ENCODE data around the gene PHLDB2.
"Not testable (repeated sequence)": the region's sequence is repeated elsewhere in the genome, so short reads cannot be mapped to it uniquely, and the experiment has no call there.

PHLDB2 gene

GRCh38 chr3:111859061-111859973 is at the start of gene PHLDB2:
Gene PHLDB2 (plus strand): TSS chr3:111859265. CDS start chr3:111884078, 24,813 bp downstream.
- Histone ChIP-seq H3K9ac (ENCODE audit: low read length in 5 of 5) (peak within 1 kb of the TSS; percentile 83 to 98 (median 95)), H3K4me3 (ENCODE audit: low read depth in 1 of 5, low read length in 5 of 5) (peak within 1 kb of the TSS; percentile 88 to 99 (median 94)), H3K27me3 (ENCODE audit: control insufficient read depth in 5 of 5, insufficient read depth in 4 of 5, low read length in 5 of 5) (no peaks in the 10 kb centered on the region), H3K27ac (ENCODE audit: low read depth, low read length) (peak within 1 kb of the TSS; percentile 96), H3K4me1 (ENCODE audit: control insufficient read depth in 5 of 5, insufficient read depth in 5 of 5, low read length in 5 of 5) (peaks cover 0 to 55% (median 46%) of the 10 kb centered on the region in 5 donors), H3K36me3 (ENCODE audit: control insufficient read depth in 5 of 5, insufficient read depth in 5 of 5, low read length in 5 of 5) (no peaks in the 10 kb centered on the region), H3K9me3 (ENCODE audit: control insufficient read depth in 5 of 5, low read length in 5 of 5) (no peaks in the 10 kb centered on the region)

- Histone ChIP-seq H3K9ac (ENCODE audit: low read length in 5 of 5) (no peak overlapping the region), H3K4me3 (ENCODE audit: low read depth in 1 of 5, low read length in 5 of 5) (no peak overlapping the region), H3K27me3 (ENCODE audit: control insufficient read depth in 5 of 5, insufficient read depth in 4 of 5, low read length in 5 of 5) (no peaks in the 10 kb centered on the region), H3K4me1 (ENCODE audit: control insufficient read depth in 5 of 5, insufficient read depth in 5 of 5, low read length in 5 of 5) (peaks cover 0 to 10% (median 5%) of the 10 kb centered on the region in 5 donors), H3K9me3 (ENCODE audit: control insufficient read depth in 5 of 5, low read length in 5 of 5) (peaks cover 0 to 4% (median 3%) of the 10 kb centered on the region in 5 donors), H3K27ac (ENCODE audit: low read depth, low read length) (no peak overlapping the region), H3K36me3 (ENCODE audit: control insufficient read depth in 5 of 5, insufficient read depth in 5 of 5, low read length in 5 of 5) (no peaks in the 10 kb centered on the region)
Measured at GRCh38 chr3:111810909-111811308, 48.2 kb upstream of the PHLDB2 start.

- Histone ChIP-seq H3K27me3 (ENCODE audit: control insufficient read depth in 5 of 5, insufficient read depth in 4 of 5, low read length in 5 of 5) (no peaks in the 10 kb centered on the region), H3K9ac (ENCODE audit: low read length in 5 of 5) (no peak overlapping the region), H3K27ac (ENCODE audit: low read depth, low read length) (no peak overlapping the region), H3K9me3 (ENCODE audit: control insufficient read depth in 5 of 5, low read length in 5 of 5) (peaks cover 0 to 4% (median 3%) of the 10 kb centered on the region in 5 donors), H3K36me3 (ENCODE audit: control insufficient read depth in 5 of 5, insufficient read depth in 5 of 5, low read length in 5 of 5) (no peaks in the 10 kb centered on the region), H3K4me1 (ENCODE audit: control insufficient read depth in 5 of 5, insufficient read depth in 5 of 5, low read length in 5 of 5) (peaks cover 0 to 10% (median 5%) of the 10 kb centered on the region in 5 donors), H3K4me3 (ENCODE audit: low read depth in 1 of 5, low read length in 5 of 5) (no peak overlapping the region)
Measured at GRCh38 chr3:111811811-111812210, 47.3 kb upstream of the PHLDB2 start.

GRCh38 chr3:111812701-111813100 is 46.4 kb upstream of the PHLDB2 start:
- H3K27me3 ChIP-seq (ENCODE audit: control insufficient read depth in 5 of 5, insufficient read depth in 4 of 5, low read length in 5 of 5) = no peaks in the 10 kb centered on the region
- no peak overlapping the region for H3K9ac ChIP-seq (ENCODE audit: low read length in 5 of 5)
- no peaks in the 10 kb centered on the region for H3K36me3 ChIP-seq (ENCODE audit: control insufficient read depth in 5 of 5, insufficient read depth in 5 of 5, low read length in 5 of 5)
- no peak overlapping the region for H3K4me3 ChIP-seq (ENCODE audit: low read depth in 1 of 5, low read length in 5 of 5)
- H3K9me3 ChIP-seq (ENCODE audit: control insufficient read depth in 5 of 5, low read length in 5 of 5) = peaks cover 0 to 4% (median 3%) of the 10 kb centered on the region in 5 donors
- no peak overlapping the region for H3K27ac ChIP-seq (ENCODE audit: low read depth, low read length)
- peaks cover 0 to 10% (median 5%) of the 10 kb centered on the region in 5 donors for H3K4me1 ChIP-seq (ENCODE audit: control insufficient read depth in 5 of 5, insufficient read depth in 5 of 5, low read length in 5 of 5)

GRCh38 chr3:111813441-111813840 is 45.6 kb upstream of the PHLDB2 start:
- H3K36me3 ChIP-seq (ENCODE audit: control insufficient read depth in 5 of 5, insufficient read depth in 5 of 5, low read length in 5 of 5) = no peaks in the 10 kb centered on the region
- H3K27me3 ChIP-seq (ENCODE audit: control insufficient read depth in 5 of 5, insufficient read depth in 4 of 5, low read length in 5 of 5) = no peaks in the 10 kb centered on the region
- H3K4me3 ChIP-seq (ENCODE audit: low read depth in 1 of 5, low read length in 5 of 5) = no peak overlapping the region
- H3K4me1 ChIP-seq (ENCODE audit: control insufficient read depth in 5 of 5, insufficient read depth in 5 of 5, low read length in 5 of 5) = peaks cover 0 to 10% (median 5%) of the 10 kb centered on the region in 5 donors
- no peak overlapping the region for H3K27ac ChIP-seq (ENCODE audit: low read depth, low read length)
- H3K9me3 ChIP-seq (ENCODE audit: control insufficient read depth in 5 of 5, low read length in 5 of 5) = peaks cover 0 to 4% (median 3%) of the 10 kb centered on the region in 5 donors
- H3K9ac ChIP-seq (ENCODE audit: low read length in 5 of 5) = no peak overlapping the region

- Histone ChIP-seq H3K9me3 (ENCODE audit: control insufficient read depth in 5 of 5, low read length in 5 of 5) (peaks cover 0 to 4% (median 3%) of the 10 kb centered on the region in 5 donors), H3K36me3 (ENCODE audit: control insufficient read depth in 5 of 5, insufficient read depth in 5 of 5, low read length in 5 of 5) (no peaks in the 10 kb centered on the region), H3K4me1 (ENCODE audit: control insufficient read depth in 5 of 5, insufficient read depth in 5 of 5, low read length in 5 of 5) (peaks cover 0 to 10% (median 5%) of the 10 kb centered on the region in 5 donors), H3K9ac (ENCODE audit: low read length in 5 of 5) (no peak overlapping the region), H3K27me3 (ENCODE audit: control insufficient read depth in 5 of 5, insufficient read depth in 4 of 5, low read length in 5 of 5) (no peaks in the 10 kb centered on the region), H3K4me3 (ENCODE audit: low read depth in 1 of 5, low read length in 5 of 5) (no peak overlapping the region), H3K27ac (ENCODE audit: low read depth, low read length) (no peak overlapping the region)
Measured at GRCh38 chr3:111813979-111814378, 45.1 kb upstream of the PHLDB2 start.

- H3K4me3 ChIP-seq (ENCODE audit: low read depth in 1 of 5, low read length in 5 of 5); H3K36me3 ChIP-seq (ENCODE audit: control insufficient read depth in 5 of 5, insufficient read depth in 5 of 5, low read length in 5 of 5); H3K27me3 ChIP-seq (ENCODE audit: control insufficient read depth in 5 of 5, insufficient read depth in 4 of 5, low read length in 5 of 5); H3K27ac ChIP-seq (ENCODE audit: low read depth, low read length); H3K9ac ChIP-seq (ENCODE audit: low read length in 5 of 5); H3K9me3 ChIP-seq (ENCODE audit: control insufficient read depth in 5 of 5, low read length in 5 of 5); H3K4me1 ChIP-seq (ENCODE audit: control insufficient read depth in 5 of 5, insufficient read depth in 5 of 5, low read length in 5 of 5): not testable (repeated sequence)
Measured at GRCh38 chr3:111816771-111817170, 42.3 kb upstream of the PHLDB2 start.

GRCh38 chr3:111819927-111820326 is 39.1 kb upstream of the PHLDB2 start:
- H3K4me3 ChIP-seq (ENCODE audit: low read depth in 1 of 5, low read length in 5 of 5) = no peak overlapping the region
- no peaks in the 10 kb centered on the region for H3K36me3 ChIP-seq (ENCODE audit: control insufficient read depth in 5 of 5, insufficient read depth in 5 of 5, low read length in 5 of 5)
- peaks cover 0 to 10% (median 4%) of the 10 kb centered on the region in 5 donors for H3K9me3 ChIP-seq (ENCODE audit: control insufficient read depth in 5 of 5, low read length in 5 of 5)
- H3K9ac ChIP-seq (ENCODE audit: low read length in 5 of 5) = no peak overlapping the region
- no peak overlapping the region for H3K27ac ChIP-seq (ENCODE audit: low read depth, low read length)
- H3K4me1 ChIP-seq (ENCODE audit: control insufficient read depth in 5 of 5, insufficient read depth in 5 of 5, low read length in 5 of 5) = peaks cover 0 to 10% (median 8%) of the 10 kb centered on the region in 5 donors
- no peaks in the 10 kb centered on the region for H3K27me3 ChIP-seq (ENCODE audit: control insufficient read depth in 5 of 5, insufficient read depth in 4 of 5, low read length in 5 of 5)

GRCh38 chr3:111820651-111821050 is 38.4 kb upstream of the PHLDB2 start:
- H3K9ac ChIP-seq (ENCODE audit: low read length in 5 of 5) = no peak overlapping the region
- no peak overlapping the region for H3K27ac ChIP-seq (ENCODE audit: low read depth, low read length)
- no peaks in the 10 kb centered on the region for H3K27me3 ChIP-seq (ENCODE audit: control insufficient read depth in 5 of 5, insufficient read depth in 4 of 5, low read length in 5 of 5)
- peaks cover 0 to 10% (median 8%) of the 10 kb centered on the region in 5 donors for H3K4me1 ChIP-seq (ENCODE audit: control insufficient read depth in 5 of 5, insufficient read depth in 5 of 5, low read length in 5 of 5)
- no peak overlapping the region for H3K4me3 ChIP-seq (ENCODE audit: low read depth in 1 of 5, low read length in 5 of 5)
- H3K36me3 ChIP-seq (ENCODE audit: control insufficient read depth in 5 of 5, insufficient read depth in 5 of 5, low read length in 5 of 5) = no peaks in the 10 kb centered on the region
- H3K9me3 ChIP-seq (ENCODE audit: control insufficient read depth in 5 of 5, low read length in 5 of 5) = peaks cover 0 to 8% (median 2%) of the 10 kb centered on the region in 5 donors

GRCh38 chr3:111821891-111822290 is 37.2 kb upstream of the PHLDB2 start:
- H3K9me3 ChIP-seq (ENCODE audit: control insufficient read depth in 5 of 5, low read length in 5 of 5) = peaks cover 0 to 6% (median 0%) of the 10 kb centered on the region in 5 donors
- no peak overlapping the region for H3K4me3 ChIP-seq (ENCODE audit: low read depth in 1 of 5, low read length in 5 of 5)
- H3K27me3 ChIP-seq (ENCODE audit: control insufficient read depth in 5 of 5, insufficient read depth in 4 of 5, low read length in 5 of 5) = no peaks in the 10 kb centered on the region
- peaks cover 0 to 10% (median 8%) of the 10 kb centered on the region in 5 donors for H3K4me1 ChIP-seq (ENCODE audit: control insufficient read depth in 5 of 5, insufficient read depth in 5 of 5, low read length in 5 of 5)
- no peaks in the 10 kb centered on the region for H3K36me3 ChIP-seq (ENCODE audit: control insufficient read depth in 5 of 5, insufficient read depth in 5 of 5, low read length in 5 of 5)
- no peak overlapping the region for H3K9ac ChIP-seq (ENCODE audit: low read length in 5 of 5)
- H3K27ac ChIP-seq (ENCODE audit: low read depth, low read length) = no peak overlapping the region

Measured in subcutaneous abdominal adipose tissue (tissue), 5 donors.